Superior temporal gyrus (tissue), 1 donor: ENCODE measurements around the gene RALGPS1.

Experiments
- DNase-seq: peaks from one replicate; pipeline ENCODE4 v3.0.0-alpha.2; 2016; ENCODE audit errors: extremely low spot score

Gene RALGPS1

GRCh38 chr9:126904586-126904985, 10.0 kb upstream of the RALGPS1 start:
- DNase-seq, result no peak

- DNase-seq, result no peak
Measured at GRCh38 chr9:126906091-126906490, 8.5 kb upstream of the RALGPS1 start.

- DNase-seq, result no peak
Measured at GRCh38 chr9:126907058-126907457, 7.5 kb upstream of the RALGPS1 start.

- no peak for DNase-seq
Measured at GRCh38 chr9:126915281-126915816, 767 bp downstream of the RALGPS1 start.

- DNase-seq, result no peak
Measured at GRCh38 chr9:126915846-126916543, 1.4 kb downstream of the RALGPS1 start.

- DNase-seq, result no peak
Measured at GRCh38 chr9:126916909-126917308, 2.3 kb downstream of the RALGPS1 start.

- peak; percentile 63 for DNase-seq
Measured at GRCh38 chr9:126919193-126919592, 4.6 kb downstream of the RALGPS1 start.

- DNase-seq, result no peak
Measured at GRCh38 chr9:126925876-126926275, 11.3 kb downstream of the RALGPS1 start.

- no peak for DNase-seq
Measured at GRCh38 chr9:126926364-126926763, 11.8 kb downstream of the RALGPS1 start.

GRCh38 chr9:126927419-126927818, 12.8 kb downstream of the RALGPS1 start:
- DNase-seq, result no peak

- no peak for DNase-seq
Measured at GRCh38 chr9:126932871-126933321, 18.3 kb downstream of the RALGPS1 start.

GRCh38 chr9:126933334-126933980, 18.9 kb downstream of the RALGPS1 start:
- DNase-seq, result no peak

GRCh38 chr9:126934441-126934840, 19.9 kb downstream of the RALGPS1 start:
- DNase-seq, result no peak

- no peak for DNase-seq
Measured at GRCh38 chr9:126935630-126936029, 21.0 kb downstream of the RALGPS1 start.

- no peak for DNase-seq
Measured at GRCh38 chr9:126937444-126937843, 22.9 kb downstream of the RALGPS1 start.

- no peak for DNase-seq
Measured at GRCh38 chr9:126938327-126938726, 23.7 kb downstream of the RALGPS1 start.

GRCh38 chr9:126939821-126940221, 25.2 kb downstream of the RALGPS1 start:
- no peak for DNase-seq

- DNase-seq, result no peak
Measured at GRCh38 chr9:126942399-126942798, 27.8 kb downstream of the RALGPS1 start.

- DNase-seq, result no peak
Measured at GRCh38 chr9:126945682-126946081, 31.1 kb downstream of the RALGPS1 start.

GRCh38 chr9:126947529-126947928, 32.9 kb downstream of the RALGPS1 start:
- DNase-seq, result no peak

GRCh38 chr9:126952205-126952977, 37.8 kb downstream of the RALGPS1 start:
- DNase-seq, result no peak

GRCh38 chr9:126953041-126953809, 38.6 kb downstream of the RALGPS1 start:
- no peak for DNase-seq
